GM19397 (cell line): ENCODE data around the gene TMEM125.

Source experiments
- ATAC-seq: cut with Tn5 transposase; IDR thresholded peaks from one replicate; pipeline ENCODE4 v1.9.1; 2021; ENCODE audit warnings: mild to moderate bottlenecking, moderate library complexity; ENCODE audit not compliant: unreplicated experiment

The TMEM125 gene

DNA sequence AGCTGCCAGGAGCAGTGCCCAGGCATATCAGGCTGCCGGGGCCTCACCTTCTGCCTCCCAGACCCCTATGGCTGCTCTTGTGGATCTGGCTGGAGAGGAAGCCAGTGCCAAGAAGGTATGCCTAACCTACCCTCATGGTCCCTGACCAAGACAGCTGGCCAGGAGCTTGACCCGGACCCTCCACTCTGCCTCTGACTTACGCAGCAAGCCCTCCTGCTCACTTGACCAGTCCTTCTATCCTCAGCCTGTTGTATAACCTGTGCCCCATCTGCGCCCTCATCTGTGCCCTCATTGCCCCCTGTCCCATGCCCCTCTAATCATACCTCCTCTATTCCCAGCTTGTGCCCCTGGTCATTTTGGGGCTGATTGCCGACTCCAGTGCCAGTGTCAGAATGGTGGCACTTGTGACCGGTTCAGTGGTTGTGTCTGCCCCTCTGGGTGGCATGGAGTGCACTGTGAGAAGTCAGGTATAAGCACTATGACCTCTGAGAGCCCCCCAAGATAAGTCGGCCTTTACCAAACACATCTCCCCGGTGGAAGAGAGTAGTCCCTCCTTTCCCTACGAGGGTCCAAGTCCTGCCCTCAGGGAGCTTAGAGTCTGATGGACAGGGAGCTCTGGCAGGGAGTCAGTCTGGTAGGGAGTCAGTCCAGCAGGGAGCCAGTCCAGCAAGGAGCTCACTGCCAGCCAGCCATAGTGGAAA is 37.8 kb downstream of the TMEM125 start:
- ATAC-seq: no peak

DNA sequence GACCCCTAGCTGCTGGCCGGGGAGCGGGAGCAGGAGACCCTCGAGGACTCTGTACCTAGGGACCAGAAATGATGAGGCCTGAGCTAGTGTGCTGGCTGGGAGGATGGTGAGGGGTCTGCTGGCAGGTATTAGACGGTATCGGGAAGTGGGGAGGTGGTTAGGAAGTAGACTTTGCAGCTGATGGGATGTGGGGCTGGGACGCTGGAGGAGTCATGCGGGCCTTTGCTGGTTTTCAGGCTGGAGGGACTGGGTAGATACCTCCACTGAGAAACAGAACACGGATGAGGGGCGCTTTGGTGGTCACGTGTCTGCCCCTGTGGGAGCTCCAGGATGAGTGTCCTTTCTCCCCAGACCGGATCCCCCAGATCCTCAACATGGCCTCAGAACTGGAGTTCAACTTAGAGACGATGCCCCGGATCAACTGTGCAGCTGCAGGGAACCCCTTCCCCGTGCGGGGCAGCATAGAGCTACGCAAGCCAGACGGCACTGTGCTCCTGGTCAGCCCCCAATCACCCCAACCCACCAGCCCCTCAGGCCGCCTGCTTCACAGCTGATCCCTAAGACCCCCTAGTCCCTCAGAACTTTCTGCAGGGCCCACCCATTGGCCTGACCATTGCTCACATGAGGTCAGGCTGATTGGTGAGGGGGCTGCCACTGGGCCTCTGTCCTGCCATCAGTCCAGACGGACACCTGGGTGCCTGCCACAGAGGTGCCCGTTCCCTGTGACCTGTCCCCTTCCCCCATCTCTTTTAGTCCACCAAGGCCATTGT is 39.0 kb downstream of the TMEM125 start:
- ATAC-seq: no peak

DNA sequence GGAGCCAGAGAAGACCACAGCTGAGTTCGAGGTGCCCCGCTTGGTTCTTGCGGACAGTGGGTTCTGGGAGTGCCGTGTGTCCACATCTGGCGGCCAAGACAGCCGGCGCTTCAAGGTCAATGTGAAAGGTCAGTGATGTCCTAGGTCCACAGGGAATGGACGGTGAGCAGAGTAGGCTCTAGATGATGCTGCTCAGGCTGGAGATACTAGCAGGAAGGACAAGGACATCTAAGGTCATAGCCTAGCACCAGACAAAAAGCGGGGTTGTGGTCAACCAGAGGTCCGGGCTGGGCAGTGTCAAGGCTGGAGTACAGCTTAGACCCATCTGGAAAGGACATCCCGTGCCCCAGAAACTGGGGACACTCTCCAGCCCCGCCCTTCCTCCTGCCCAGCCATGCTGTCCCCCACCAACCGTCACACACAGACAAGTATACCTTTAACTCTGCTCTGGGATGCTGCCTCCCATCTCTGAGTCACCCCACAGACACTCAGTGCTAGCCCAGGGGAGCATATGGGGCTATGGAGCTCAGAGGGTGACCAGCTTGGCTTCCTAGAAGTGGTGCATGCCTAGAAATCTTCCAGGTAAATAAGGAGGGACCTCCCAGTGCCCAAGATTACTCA is 39.7 kb downstream of the TMEM125 start:
- ATAC-seq: no peak

DNA sequence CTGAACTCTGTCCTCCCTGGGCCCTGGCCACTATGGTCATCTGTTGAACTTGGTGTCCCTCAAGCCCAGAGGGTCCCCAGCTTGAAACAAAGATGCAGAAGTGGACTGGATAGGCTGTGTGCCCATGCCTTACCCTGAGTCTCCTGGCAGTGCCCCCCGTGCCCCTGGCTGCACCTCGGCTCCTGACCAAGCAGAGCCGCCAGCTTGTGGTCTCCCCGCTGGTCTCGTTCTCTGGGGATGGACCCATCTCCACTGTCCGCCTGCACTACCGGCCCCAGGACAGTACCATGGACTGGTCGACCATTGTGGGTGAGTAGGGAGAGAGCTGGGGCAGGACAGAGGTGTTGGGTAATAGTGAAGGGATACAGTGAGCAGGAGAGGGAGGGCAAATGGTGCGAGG is 41.7 kb downstream of the TMEM125 start:
- ATAC-seq: no peak

DNA sequence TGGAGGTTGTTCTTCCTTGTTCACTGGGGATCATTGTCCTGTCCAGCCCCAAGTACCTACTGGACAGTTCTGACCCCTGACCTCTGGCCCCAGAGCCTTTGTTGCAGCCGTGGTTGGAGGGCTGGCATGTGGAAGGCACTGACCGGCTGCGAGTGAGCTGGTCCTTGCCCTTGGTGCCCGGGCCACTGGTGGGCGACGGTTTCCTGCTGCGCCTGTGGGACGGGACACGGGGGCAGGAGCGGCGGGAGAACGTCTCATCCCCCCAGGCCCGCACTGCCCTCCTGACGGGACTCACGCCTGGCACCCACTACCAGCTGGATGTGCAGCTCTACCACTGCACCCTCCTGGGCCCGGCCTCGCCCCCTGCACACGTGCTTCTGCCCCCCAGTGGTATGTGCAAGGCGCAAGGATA is 42.4 kb downstream of the TMEM125 start:
- ATAC-seq: no peak

DNA sequence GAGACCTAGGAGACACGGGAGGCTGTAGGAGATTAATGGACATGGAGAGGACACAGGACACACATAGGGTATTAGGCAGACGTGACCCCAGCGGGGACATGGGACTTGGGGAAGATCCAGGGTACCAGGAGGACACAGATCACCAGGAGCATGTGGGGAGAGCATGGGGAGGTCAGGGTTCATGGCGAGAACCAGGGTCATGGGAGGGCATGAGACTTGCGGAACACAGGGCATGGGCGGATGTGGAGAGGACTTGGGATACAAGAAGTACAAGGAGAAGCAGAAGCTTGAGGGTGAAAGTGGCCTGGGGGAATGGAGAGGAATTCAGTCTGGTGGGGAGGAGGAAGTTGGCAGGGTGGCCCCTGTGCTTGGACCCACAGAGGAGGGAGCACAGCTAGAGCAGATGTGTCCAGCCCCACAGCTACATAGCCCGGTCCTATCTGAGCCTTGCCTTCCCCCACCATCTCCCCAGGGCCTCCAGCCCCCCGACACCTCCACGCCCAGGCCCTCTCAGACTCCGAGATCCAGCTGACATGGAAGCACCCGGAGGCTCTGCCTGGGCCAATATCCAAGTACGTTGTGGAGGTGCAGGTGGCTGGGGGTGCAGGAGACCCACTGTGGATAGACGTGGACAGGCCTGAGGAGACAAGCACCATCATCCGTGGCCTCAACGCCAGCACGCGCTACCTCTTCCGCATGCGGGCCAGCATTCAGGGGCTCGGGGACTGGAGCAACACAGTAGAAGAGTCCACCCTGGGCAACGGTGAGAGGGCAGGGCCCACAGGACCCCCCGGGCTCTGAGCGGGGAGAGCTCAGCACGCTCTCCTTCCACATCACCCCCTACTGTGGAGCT is 43.1 kb downstream of the TMEM125 start:
- no peak for ATAC-seq

DNA sequence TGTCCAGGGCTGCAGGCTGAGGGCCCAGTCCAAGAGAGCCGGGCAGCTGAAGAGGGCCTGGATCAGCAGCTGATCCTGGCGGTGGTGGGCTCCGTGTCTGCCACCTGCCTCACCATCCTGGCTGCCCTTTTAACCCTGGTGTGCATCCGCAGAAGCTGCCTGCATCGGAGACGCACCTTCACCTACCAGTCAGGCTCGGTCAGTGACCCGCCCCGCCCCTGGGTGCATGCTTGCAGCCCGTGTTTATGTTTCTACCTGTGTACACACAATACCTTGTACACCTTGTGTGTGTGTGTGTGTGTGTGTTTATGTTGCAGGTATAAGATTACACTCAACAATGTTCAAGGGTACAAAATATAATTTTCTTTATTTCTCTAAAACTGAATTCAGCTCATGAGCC is 44.0 kb downstream of the TMEM125 start:
- no peak for ATAC-seq

DNA sequence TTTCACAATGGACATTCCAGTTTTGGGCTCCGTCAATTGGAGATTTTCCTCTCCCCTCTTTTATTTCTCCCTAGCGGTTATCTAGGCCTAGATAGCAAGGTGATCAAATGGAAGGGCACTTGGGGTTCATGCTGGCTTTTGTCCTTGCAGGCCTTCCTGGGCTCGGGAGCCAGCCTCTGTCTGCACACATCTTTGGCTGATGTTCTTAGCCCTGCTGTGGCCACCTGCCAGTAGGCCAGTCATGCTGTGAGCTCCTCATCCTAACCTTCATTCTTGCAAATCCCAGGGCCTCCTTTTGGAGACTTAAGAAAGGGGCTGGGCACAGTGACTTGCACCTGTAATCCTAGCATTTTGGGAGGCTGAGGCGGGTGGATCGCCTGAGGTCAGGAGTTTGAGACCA is 44.5 kb downstream of the TMEM125 start:
- no peak for ATAC-seq

DNA sequence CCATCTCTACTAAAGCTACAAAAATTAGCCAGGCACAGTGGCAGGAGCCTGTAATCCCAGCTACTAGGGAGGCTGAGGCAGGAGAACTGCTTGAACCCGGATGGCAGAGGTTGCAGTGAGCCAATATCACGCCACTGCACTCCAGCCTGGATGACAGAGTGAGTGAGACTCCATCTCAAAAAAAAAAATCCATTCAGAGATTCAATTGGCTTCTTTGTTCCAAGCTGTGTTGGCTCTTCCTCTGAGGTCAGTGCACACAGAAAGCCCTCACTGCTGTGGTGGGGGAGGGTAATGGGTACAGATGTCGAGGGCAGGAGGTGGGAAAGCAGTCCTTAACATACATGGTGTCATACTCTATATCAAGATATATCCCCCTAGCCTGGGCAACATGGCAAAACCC is 45.7 kb downstream of the TMEM125 start:
- ATAC-seq: no peak

DNA sequence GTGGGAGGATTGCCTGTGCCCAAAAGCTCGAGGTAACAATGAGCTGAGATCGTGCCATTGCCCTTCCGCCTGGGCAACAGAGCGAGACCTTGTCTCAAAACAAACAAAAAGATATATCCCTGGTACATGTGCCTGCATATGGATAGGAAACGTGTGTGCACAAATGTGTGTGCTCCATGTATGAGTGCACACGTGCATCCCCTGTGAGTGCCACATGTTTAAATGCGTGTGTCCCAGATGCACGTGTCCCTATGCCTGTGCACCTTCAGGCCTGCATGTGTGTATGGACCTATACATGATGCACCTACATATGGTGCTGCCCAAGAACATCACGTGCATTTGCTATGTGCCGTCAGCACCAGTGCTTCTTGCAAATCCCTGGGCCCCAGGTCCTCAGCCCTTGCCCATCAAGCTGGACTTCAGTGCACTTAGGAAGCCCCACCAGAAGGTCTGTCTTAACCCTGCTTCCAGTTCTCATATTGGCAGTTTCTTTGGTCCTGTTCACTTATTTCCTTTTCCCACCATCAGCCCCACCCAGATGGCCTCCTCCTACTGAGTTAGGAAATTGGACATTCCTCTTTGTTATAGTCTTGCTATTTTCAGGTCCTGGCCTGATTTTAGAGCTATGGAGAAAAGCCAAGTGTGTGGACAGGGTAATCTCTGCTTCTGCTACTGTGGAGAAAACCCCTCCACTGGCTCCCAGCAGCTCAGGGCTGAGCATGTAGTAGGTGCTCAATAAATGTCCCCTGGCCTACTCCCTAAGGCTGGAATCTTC is 46.4 kb downstream of the TMEM125 start:
- ATAC-seq: no peak

DNA sequence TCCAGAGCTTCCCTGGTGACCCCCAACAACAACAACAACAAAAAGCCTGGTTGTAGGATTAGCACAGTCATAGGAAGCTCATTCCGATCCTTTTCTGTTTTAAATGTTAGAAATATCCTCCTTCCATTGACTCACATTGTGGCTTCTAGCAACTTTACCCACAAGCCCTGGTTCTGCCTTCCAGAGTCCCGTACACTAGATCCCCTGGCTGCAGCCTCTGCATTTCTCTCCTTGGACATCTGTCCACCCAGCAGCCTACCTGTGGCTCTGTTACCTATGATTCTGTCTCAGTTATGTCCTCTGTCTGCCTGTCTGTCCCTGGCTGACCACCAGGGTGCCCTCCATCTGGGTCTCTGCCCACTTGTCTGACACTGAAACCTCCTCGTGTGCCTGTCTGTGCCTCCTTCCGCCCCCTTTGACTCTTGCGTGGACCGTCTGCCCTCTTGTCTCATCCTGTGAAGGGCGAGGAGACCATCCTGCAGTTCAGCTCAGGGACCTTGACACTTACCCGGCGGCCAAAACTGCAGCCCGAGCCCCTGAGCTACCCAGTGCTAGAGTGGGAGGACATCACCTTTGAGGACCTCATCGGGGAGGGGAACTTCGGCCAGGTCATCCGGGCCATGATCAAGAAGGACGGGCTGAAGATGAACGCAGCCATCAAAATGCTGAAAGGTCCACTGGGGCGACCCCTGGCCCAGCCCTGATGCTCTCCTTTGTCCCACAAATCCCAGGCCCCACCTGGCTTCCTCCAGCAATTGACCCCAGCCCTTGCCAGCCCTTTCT is 47.1 kb downstream of the TMEM125 start:
- no peak for ATAC-seq

DNA sequence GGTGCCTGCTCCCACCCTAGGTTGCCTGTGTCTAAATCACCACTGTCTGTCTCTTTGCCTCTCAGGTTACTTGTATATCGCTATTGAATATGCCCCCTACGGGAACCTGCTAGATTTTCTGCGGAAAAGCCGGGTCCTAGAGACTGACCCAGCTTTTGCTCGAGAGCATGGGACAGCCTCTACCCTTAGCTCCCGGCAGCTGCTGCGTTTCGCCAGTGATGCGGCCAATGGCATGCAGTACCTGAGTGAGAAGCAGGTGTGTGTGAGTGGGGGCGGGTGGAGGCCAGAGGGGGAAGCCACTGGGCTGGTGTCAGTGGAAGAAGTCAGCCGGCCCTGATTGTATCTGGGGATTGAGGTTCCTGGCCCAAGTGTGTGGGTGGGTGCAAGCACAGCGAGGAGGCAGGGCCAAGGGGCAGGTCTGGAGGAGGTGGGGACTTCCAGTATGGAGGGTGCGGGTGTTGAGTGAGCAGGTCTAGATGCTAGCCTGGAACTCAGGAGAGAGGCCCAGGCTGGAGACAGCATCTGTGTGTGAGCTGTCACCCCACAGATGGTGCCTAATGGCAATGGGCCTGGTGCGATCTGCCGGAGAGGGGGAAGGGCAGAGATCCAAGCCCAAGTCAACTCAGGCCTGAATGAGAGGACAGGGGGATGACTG is 48.2 kb downstream of the TMEM125 start:
- no peak for ATAC-seq

DNA sequence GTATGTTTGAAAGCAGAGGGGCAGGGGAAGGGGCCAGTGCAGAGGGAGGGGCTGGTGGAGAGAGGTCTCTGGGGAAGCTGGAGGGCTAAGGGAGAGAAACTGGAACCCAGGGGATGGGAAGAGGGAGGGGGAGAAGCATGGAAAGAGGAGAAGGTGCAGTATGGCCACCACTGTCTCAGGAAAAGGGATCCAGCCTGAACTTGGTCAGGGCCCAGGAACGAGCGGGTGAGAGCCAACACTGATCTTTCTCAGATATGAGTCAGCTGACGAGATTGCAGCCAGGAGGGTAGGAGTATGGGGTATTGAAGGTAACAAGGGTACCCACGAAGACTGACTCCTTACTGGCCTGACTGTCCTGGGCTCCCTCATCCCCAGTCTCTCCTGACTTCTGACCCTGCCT is 49.0 kb downstream of the TMEM125 start:
- ATAC-seq: no peak

DNA sequence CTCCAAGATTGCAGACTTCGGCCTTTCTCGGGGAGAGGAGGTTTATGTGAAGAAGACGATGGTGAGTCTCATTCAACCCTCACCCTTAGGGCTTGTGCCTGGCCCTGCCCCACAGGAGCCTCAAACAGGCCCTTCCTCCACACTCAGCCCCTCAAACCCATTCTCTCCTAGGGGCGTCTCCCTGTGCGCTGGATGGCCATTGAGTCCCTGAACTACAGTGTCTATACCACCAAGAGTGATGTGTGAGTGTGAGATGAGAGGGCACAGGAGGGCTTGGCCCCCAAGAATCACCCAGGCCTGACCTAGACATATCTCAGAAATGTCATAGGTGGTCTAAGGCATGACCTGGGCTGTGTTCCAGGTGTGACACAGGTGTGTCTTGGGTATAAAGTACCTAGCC is 49.5 kb downstream of the TMEM125 start:
- no peak for ATAC-seq

DNA sequence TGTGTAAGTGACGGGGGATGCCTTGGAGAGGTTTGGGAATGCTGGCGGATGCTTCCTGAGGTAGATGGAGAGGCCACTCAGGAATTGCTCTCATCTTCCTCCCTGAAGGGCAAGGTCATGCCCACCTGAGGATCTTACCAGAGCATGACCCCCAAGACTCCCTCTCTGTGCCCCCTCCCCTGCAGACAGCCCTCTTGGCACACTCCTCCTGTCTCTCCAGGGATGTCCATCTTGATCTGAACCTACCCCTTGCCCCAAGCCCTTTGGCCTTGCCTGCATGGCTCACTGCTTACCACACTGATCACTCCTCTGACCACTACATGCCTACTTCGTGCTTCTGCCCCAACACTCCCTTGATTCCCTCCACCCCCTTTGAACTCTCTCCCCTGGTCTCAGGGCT is 50.0 kb downstream of the TMEM125 start:
- no peak for ATAC-seq

DNA sequence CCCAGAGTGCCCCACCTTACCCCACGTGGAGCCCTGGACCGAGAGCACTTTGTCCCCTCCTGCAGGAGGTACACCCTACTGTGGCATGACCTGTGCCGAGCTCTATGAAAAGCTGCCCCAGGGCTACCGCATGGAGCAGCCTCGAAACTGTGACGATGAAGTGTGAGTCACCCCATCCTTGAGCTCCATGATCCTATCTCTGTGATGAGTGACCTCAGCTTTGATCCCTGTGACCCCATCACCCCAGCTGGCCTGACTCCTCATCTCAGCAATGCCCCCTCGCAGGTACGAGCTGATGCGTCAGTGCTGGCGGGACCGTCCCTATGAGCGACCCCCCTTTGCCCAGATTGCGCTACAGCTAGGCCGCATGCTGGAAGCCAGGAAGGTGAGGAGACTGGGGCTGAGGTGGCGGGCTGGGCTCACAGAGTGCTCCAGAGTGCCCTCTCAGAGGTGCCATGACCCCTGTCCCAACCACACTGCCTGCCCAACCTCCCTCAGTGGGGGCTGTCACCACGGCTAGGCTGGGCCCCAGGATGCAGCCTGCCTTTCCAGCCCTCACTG is 51.6 kb downstream of the TMEM125 start:
- no peak for ATAC-seq

DNA sequence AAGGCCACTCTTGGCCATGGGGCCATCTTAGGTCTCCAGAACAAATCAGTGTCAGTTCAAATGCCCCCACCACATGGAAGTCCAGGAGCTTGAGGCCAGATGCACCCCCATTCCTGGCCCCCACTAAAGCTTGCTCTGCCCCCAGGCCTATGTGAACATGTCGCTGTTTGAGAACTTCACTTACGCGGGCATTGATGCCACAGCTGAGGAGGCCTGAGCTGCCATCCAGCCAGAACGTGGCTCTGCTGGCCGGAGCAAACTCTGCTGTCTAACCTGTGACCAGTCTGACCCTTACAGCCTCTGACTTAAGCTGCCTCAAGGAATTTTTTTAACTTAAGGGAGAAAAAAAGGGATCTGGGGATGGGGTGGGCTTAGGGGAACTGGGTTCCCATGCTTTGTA is 52.7 kb downstream of the TMEM125 start:
- no peak for ATAC-seq
